ENCODE data around the gene SLAIN1.
A peak's percentile ranks its signal among the peaks of the same experiment; 100 is the strongest.

GRCh38 chr13:77810430-77810829 lies 112.9 kb downstream of the SLAIN1 start:
- TF ChIP-seq POLR2A (IDR thresholded peaks at IDR 0.05) (no peak), CTCF (IDR thresholded peaks at IDR 0.05 in 8 of 11, conservative IDR thresholded peaks at IDR 0.05 in 3 of 11) (peak in 3 of 11 experiments; percentile 30 to 47 (median 38))
